Eye (tissue), 1 donor: Measurements from ENCODE around the gene MEIS1.
"Not testable (repeated sequence)": the region's sequence is repeated elsewhere in the genome, so short reads cannot be mapped to it uniquely, and the experiment has no call there.

Experiments used
- DNase-seq: peaks from one replicate; pipeline ENCODE4 v3.0.0-alpha.2; 2015

MEIS1 gene

GRCh38 chr2:66434679-66435548 lies at the start of gene MEIS1:
TSS of gene MEIS1 (plus strand) at chr2:66435125. CDS start at chr2:66435857, 732 bp downstream.
- DNase-seq = peak; percentile 98

DNA sequence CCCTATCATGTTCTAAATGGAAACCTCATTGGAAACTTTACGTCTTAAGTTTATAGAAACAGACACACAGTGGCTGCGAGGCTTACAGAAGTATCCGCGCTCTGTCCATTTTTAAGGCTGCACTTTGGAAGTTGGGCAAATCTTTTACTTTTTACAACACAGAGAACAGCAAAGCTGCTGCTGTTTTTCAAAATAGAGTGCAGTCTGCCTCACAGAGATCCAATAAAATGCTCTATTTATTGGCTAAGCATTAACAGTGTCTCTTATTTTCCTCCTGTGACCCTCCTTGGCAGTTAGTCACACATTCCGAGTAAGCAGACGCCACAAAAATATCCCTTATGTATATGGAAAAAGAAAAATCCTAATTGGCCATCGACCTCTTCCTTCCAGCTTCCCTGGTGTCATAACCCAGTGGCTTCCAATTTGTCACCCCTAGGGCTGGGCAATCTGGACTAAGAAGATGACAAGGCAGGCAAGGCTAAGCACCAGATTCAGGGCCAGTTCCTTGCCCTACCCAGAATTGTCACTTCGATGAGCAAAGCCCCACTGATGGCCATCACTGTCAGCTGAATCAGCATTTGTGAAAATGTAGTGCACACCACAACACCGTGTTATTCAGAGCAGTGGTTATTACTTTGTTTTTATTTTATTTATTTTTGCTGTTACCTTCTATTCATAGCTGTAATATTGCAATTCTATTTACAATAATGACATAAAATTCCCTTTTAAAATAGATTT lies 47.7 kb upstream of the MEIS1 start:
- DNase-seq = peak; percentile 77

GRCh38 chr2:66389651-66390131 lies 45.2 kb upstream of the MEIS1 start:
- DNase-seq = no peak

- no peak for DNase-seq
Measured at GRCh38 chr2:66390152-66390551, 44.8 kb upstream of the MEIS1 start.

- no peak for DNase-seq
Measured at GRCh38 chr2:66390811-66391210, 44.1 kb upstream of the MEIS1 start.

GRCh38 chr2:66391240-66391639 lies 43.7 kb upstream of the MEIS1 start:
- DNase-seq = not testable (repeated sequence)

GRCh38 chr2:66405473-66405872 lies 29.5 kb upstream of the MEIS1 start:
- DNase-seq = no peak

GRCh38 chr2:66408905-66409304 lies 26.0 kb upstream of the MEIS1 start:
- DNase-seq = no peak

DNA sequence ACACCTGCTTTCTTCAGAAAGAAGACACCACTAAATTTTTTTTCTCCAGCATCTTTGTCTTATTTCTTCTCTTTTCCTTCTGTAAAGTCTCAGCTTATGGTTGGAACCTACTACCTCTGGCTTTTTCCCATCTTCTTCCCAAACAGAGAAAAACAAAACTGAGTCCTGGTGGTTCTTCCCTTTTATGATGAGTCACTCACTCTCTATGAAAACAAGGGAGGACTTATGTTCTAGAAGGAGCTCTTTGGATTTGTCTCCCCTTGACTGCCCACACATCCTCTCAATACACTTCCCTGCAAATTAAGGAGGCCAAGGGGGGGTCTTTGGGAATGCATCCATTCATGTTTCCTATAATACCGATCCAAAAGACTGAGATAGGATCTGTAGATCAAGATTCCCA lies 22.1 kb upstream of the MEIS1 start:
- no peak for DNase-seq

DNA sequence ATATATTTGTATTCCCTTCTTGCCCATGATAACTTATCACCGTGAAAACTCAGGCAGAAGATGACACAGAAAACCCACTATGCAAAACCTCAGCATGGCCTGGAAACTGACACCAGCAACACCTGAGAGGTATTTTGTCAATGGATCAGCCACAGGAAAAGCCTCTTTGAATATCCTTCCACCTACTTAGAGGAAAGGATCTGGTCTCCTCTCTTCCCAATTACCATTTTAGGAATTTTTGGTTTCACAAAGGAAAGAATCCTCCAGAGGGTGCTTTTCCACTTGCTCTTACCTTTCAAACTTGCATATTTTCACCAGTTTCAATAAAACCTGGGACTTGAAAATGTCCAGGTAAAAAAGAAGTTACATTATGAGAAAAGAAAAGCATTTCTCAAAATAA lies 20.0 kb upstream of the MEIS1 start:
- DNase-seq = no peak

DNA sequence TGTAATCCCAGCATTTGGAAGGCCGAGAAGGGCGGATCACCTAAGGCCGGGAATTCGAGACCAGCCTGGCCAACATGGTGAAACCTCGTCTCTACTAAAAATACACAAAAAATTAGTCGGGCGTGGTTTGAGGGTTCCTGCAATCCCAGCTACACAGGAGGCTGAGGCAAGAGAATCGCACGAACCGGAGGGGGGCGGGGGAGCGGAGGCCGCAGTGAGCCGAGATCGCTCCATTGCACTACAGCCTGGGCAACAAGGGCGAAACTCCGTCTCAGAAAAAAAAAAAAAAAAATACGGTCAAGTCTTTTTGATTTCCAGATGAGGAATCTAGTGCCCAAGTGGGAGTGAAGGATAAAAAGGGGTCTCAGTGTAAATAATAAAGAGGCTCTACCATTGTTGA lies 16.5 kb upstream of the MEIS1 start:
- DNase-seq = no peak

DNA sequence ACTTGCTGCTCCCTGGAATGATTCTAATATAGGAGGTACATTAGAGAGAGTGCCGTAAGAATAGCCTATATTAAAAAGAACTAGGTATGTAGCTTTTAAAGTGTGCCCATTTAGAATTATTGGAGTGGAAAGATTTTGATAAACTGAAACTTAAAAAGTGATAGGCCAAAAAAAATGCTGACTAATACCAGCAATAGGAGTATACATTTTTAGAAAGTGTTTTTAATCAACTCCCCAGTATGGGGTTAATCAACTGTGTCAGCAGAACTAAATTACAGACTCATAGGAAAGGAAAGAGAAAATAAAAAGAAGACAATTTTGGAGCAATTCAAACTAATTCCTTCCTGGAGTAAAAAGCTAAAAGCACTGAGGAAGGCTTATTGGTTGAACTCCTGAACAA lies 13.3 kb upstream of the MEIS1 start:
- DNase-seq = no peak

DNA sequence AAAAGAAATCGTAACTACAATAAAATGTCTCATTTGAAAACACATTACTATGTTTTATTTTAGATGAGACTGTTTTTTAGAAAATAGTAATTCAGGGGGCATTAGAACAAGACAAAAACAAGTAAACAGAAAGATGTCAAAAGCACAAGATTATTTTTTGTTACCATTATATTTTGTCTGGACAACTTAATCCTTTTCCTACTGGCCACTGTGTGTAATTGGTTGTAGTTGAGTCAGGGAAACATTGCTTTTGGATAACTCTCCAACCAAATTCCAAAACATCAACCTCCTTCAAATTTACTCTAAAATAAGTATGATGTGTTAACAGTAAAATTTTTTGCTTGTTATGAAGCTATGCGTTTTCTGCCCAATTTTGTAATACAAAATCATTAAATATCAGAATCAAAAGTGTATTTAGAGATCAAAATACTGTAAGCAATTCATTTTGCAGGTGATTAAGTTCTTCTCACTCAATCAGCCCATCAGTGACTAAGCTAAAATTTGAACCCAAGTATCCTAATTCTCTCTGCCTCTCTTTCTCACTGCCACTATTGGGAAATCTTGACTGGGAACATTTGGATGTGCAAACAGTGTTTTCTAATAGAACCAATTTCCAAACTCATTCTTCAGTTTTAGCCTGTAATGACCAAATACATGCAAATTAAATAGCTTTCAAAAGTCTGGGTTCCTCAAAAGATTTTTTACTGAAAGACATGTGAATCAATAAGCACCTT lies 11.4 kb upstream of the MEIS1 start:
- DNase-seq = no peak

DNA sequence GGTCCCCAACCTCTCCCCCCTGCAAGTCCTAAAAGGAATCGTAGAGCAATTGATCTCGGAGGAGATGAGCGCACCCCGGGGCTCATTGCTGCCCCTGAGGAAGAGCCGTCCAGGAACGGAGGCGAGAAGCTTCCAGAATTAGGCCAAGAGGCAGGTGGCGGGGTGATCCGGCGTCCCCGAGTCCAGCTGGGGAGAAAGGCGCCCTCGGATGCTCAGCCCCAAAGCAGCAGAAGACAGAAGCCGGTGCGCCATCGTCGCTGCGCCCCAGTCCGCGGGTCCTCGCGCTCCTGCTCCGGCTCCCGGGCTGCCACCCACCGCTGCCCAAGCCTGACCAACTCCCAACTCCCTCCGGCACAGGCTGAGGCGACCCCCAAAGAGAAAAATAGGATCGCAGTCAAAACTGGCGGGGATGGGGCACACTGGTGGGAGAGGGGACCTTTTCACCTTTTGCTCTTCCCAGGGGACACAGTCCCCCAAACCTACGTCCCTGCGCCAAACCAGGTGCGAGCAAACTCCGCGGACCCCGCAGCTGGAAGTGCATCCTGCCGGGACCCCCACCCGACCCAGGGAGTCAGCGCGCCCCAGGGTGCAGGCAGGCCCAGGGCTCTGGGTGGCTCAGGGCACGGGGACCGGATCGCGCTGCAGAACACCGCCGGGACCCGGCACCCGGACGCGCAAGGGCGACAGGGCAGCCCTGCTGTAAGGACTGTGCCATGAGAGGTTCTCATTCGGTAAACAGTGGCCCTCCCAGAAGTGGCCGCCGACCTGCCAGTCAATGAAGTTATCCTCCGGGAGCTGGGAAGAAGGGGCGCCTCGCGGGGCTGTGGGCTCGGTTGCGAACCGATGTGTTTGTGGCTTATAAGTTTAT lies 8.4 kb upstream of the MEIS1 start:
- peak; percentile 54 for DNase-seq

DNA sequence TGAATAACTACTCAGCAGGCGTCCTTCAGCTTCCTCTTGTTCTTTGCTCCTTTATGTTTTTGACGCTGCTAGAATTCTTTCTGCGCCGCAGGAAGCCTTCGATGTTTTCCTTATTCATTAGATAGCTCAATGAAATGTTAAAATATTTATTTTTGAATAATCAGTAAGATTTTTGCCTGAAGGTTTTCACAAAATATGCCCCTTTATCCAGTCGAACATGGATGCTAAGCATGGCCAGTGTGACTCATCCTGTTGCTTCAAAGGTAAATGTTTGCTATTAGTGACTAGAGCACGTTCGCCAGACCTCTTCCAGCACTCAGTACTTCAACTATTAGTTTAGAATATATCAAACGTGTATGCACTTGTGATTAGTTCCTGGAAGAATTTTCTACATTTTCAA lies 7.6 kb upstream of the MEIS1 start:
- DNase-seq = peak; percentile 60

DNA sequence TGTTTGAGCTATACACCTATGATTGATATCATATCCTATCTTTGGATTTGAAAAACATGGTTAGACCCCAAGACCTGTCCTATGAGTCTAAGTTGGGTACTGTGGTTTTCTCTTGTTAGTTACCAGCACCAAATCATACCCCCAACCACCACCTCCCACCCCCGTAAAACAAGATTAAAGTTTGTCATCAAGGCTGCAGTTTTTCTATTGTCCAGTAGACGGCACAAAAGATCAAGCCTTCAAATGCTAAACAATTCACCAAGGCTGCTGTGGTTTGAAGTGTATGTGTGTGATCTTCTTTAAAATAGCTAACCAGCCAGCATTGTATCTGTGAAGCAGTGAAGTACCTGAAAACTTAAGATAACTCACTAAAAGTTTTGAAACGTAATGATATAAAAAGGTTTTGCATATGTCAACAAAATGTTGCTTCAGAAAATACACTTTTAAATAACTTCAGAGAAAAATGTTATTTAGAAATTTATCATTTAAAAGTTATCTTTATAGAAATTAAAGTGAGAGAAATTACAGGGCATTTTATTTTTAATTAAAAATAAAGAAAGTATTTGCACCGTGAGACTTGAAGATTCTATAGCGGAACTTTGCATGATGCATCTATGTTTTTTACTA lies 5.8 kb upstream of the MEIS1 start:
- DNase-seq = peak; percentile 88

DNA sequence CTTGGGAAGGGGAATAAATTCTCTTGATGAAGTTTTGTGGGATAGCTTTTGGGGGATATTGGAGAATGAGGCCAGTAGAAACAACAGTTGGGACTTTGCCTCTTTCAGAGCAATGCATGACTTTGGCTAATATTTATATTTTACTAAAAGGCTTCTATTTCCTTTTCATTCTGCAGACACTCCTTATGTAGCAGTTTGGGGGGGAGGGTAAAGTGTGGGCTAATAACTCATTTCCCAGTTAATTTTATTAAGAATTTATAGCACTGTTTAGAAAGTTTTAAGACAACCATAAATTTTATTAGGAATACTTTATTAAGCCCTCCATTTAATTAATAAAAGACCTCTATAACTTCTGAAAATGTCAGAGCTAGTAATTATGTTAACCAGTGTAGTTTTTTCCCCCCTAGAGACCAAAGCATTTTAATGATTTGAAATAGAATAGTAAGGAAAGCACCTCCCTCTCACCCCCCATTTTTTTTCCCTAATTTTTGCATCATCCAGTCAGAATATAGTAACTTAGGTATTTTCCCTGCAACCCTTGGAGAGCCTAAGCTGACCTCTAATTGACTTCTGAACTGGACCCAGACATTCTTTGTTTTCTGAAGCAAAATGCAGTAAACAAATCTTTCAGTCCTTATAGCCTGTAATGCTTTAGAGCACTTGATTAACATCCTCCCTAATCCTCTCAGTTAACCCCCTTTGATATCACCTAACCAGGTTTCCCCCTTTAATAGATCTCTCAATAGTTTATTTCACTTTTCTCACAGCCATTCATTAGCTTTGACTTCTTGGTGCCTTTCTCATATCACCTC lies 5.0 kb upstream of the MEIS1 start:
- peak; percentile 3 for DNase-seq

DNA sequence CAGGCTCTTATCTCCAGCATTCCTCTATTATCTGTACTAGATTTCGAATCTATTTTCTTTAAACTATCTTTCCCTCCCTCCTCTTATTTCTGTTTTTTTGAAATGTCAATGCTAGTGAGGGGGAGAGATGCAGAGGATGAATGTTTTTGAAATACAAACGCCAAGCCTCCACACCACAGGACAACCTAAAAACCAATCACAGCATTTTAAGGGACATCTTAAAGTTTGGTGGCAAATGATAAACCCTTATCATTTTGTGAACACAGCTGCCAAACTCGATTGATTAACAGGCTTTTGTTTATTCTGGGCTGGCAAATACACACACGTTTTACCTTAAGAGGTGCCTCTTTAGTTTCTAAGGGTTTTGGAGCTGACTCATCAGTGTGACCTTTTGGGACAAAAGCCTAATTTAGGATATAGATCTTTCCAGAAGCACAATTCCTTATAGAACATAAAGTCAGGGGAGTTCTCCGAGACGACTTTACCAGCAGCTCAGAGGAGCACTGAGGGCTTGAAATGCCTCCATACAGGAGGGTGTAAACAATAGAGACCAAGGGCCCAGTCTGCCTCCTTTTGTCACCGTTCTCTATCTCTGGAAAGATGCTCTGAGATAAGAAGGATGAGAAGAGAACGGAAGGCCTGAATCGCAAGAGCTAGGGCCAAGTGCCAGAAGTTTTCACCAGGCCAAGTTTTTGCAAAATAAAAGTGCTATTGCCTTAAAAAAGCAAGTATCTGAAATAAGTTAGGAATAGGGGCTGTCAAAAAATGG lies 4.2 kb upstream of the MEIS1 start:
- peak; percentile 29 for DNase-seq

- DNase-seq = peak; percentile 27
Measured at GRCh38 chr2:66431274-66431642, 3.7 kb upstream of the MEIS1 start.
